DND-41 (cell line): Measurements from ENCODE around the gene ZBTB34.

Experiments used
- EZH2 ChIP-seq: IDR thresholded peaks from 3 replicates; pipeline ENCODE4 v1.6.1; 2012; ENCODE audit warnings: borderline replicate concordance, low read depth, mild to moderate bottlenecking, moderate library complexity, low read length, inconsistent platforms; ENCODE audit not compliant: severe bottlenecking
- TF ChIP-seq, protein P1 (sequence below): IDR thresholded peaks from 2 replicates; pipeline ENCODE4 v1.5.1; 2012; ENCODE audit warnings: borderline replicate concordance, low read length, moderate library complexity, mild to moderate bottlenecking; ENCODE audit not compliant: poor library complexity, severe bottlenecking; ENCODE audit errors: extremely low read depth

DNA sequence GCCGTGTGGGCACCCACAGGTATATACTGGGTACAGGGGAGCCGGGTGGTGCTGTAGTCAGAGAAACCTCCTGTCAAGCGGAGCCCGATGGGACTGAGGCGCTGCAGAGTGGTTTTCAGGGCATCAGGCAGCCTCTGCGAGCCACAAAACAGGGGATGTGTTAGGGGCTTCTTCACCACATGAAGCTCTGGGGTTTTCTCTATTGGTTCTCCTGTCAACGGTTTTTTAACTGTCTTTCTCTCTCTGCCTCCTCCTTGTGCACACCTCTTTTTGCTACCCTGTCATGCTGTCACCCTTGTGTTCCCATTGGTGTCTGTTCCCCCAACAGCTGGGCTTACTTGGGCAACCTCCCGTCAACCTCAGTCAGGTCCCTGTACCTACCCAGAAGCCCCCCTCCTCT lies 74.0 kb downstream of the ZBTB34 start:
- TF ChIP-seq, protein P1, sequence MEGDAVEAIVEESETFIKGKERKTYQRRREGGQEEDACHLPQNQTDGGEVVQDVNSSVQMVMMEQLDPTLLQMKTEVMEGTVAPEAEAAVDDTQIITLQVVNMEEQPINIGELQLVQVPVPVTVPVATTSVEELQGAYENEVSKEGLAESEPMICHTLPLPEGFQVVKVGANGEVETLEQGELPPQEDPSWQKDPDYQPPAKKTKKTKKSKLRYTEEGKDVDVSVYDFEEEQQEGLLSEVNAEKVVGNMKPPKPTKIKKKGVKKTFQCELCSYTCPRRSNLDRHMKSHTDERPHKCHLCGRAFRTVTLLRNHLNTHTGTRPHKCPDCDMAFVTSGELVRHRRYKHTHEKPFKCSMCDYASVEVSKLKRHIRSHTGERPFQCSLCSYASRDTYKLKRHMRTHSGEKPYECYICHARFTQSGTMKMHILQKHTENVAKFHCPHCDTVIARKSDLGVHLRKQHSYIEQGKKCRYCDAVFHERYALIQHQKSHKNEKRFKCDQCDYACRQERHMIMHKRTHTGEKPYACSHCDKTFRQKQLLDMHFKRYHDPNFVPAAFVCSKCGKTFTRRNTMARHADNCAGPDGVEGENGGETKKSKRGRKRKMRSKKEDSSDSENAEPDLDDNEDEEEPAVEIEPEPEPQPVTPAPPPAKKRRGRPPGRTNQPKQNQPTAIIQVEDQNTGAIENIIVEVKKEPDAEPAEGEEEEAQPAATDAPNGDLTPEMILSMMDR: no peak
- TF ChIP-seq EZH2: no peak
